HCT116 (cell line): ENCODE data around the gene IL5.

Experiments used
- SRF ChIP-seq: IDR thresholded peaks from 2 replicates; pipeline ENCODE4 v1.6.1; 2012; ENCODE audit warnings: low read depth
- TF ChIP-seq, protein P1 (sequence below), 3 experiments: fragments of 200-600 bp in 1 of 3; sonication (generic) in 1 of 3; IDR thresholded peaks in 2 of 3; conservative IDR thresholded peaks in 1 of 3; 2 replicates each; pipeline ENCODE4 v1.5.1; 2012 to 2017; ENCODE audit warnings: low read depth in 2 of 3, low read length in 2 of 3, antibody characterized with exemption in 1 of 3, borderline replicate concordance in 1 of 3, control low read depth in 1 of 3, mild to moderate bottlenecking in 1 of 3, mixed read lengths in 1 of 3, mixed run types in 1 of 3, moderate library complexity in 1 of 3; ENCODE audit not compliant: insufficient read depth in 1 of 3

DNA sequence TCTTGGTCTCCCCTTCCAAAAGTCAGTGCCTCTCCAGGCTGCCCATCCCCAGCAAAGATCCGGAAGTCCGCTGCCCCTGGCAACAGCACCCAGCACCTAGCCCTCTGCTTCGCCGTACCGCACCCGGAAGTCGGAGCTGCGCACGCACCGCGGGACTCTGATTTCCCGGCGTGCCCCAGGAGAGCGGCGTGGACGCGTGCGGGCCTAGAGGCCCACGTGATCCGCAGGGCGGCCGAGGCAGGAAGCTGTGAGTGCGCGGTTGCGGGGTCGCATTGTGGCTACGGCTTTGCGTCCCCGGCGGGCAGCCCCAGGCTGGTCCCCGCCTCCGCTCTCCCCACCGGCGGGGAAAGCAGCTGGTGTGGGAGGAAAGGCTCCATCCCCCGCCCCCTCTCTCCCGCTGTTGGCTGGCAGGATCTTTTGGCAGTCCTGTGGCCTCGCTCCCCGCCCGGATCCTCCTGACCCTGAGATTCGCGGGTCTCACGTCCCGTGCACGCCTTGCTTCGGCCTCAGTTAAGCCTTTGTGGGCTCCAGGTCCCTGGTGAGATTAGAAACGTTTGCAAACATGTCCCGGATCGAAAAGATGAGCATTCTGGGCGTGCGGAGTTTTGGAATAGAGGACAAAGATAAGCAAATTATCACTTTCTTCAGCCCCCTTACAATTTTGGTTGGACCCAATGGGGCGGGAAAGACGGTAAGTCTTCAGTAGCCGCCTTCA is 13.6 kb upstream of the IL5 start, which contains the start of gene RAD50:
- no peak; the same call in 1 of the 2 replicates for TF ChIP-seq SRF
- TF ChIP-seq, protein P1, sequence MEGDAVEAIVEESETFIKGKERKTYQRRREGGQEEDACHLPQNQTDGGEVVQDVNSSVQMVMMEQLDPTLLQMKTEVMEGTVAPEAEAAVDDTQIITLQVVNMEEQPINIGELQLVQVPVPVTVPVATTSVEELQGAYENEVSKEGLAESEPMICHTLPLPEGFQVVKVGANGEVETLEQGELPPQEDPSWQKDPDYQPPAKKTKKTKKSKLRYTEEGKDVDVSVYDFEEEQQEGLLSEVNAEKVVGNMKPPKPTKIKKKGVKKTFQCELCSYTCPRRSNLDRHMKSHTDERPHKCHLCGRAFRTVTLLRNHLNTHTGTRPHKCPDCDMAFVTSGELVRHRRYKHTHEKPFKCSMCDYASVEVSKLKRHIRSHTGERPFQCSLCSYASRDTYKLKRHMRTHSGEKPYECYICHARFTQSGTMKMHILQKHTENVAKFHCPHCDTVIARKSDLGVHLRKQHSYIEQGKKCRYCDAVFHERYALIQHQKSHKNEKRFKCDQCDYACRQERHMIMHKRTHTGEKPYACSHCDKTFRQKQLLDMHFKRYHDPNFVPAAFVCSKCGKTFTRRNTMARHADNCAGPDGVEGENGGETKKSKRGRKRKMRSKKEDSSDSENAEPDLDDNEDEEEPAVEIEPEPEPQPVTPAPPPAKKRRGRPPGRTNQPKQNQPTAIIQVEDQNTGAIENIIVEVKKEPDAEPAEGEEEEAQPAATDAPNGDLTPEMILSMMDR (IDR thresholded peaks at IDR 0.05 in 2 of 3, conservative IDR thresholded peaks at IDR 0.05 in 1 of 3; ENCODE audit: borderline replicate concordance in 1 of 3, insufficient read depth in 1 of 3, low read depth in 2 of 3, low read length in 2 of 3) = no peak
